Right lobe of liver (tissue), 4 donors: ENCODE measurements around the gene RANBP3L.

Experiments used
- CTCF ChIP-seq, 4 donors: fragments of 200-600 bp in 3 of 4; fragments of 450-650 bp in 1 of 4; IDR thresholded peaks; one replicate each; pipeline versions ENCODE4 v1.5.1 to v1.8.0; 2016 to 2022; ENCODE audit warnings: antibody characterized with exemption in 4 of 4, mild to moderate bottlenecking in 2 of 4
- POLR2A ChIP-seq: fragments of 450-650 bp; IDR thresholded peaks from one replicate; pipeline ENCODE4 v1.6.1; 2017; ENCODE audit warnings: antibody characterized with exemption, mild to moderate bottlenecking
- donor health status: DM: no; HTN: no; CAD: no.
- donor health status: DM: no; HTN: no; CAD: no.
- donor health status: DM: no; HTN: yes; CAD: no.

GRCh38 chr5:36228505-36228904 is 73.2 kb downstream of the RANBP3L start:
- TF ChIP-seq CTCF (IDR thresholded peaks at IDR 0.05) (no peak), POLR2A (no peak)
